HUDEP-2 (cell line): Measurements from ENCODE around the gene ASTN1.
A peak's percentile ranks its signal among the peaks of the same experiment; 100 is the strongest.

Source experiments
- DNase-seq, 76 experiments: peaks; one replicate each; lab custom pipeline; 2025; ENCODE audit not compliant: unreplicated experiment in 76 of 76; lab: John Stamatoyannopoulos, UW

Gene ASTN1

GRCh38 chr1:176996456-176997090, 167.9 kb downstream of the ASTN1 start:
- DNase-seq, result no peak

GRCh38 chr1:176994931-176995596, 169.4 kb downstream of the ASTN1 start:
- no peak for DNase-seq

- no peak for DNase-seq
Measured at GRCh38 chr1:176993587-176993986, 170.9 kb downstream of the ASTN1 start.

- DNase-seq, result no peak
Measured at GRCh38 chr1:176989754-176990153, 174.8 kb downstream of the ASTN1 start.

DNA sequence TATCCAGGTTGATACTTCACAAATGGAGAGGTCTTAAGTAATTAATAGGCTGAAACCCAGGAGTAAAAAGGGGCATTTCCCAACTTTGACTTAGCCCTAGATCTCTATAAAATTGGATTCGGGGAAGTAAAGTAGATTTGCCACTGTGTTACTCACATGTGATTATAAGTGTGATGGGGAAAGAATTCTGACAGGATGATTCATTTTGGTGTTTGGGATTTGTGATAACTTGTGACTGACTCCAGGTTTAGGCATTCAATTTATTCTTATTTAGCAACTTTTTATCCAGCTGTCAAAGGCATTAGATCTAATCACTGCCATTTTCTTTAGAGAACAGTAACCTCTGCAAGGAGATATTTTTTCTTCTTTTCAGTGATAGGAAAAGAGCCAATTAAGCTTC, 175.5 kb downstream of the ASTN1 start:
- DNase-seq, result no peak

DNA sequence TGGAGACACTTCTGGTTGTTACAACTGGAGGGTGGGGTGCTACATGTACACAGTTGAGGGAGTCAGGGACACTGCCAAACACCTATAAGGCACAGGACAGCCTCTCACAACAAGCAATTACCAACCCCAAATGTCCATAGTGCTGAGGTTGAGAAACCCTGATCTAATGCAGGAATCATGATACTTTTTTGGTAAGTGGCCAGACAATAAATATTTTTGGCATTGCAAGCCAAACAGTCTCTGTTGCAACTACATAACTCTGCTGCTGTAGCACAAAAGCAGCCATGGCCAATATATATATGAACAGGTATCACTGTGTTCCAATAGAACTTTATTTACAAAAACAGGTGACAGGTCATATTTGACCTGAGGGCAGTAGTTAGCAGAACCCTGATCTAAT, 177.5 kb downstream of the ASTN1 start:
- no peak for DNase-seq

DNA sequence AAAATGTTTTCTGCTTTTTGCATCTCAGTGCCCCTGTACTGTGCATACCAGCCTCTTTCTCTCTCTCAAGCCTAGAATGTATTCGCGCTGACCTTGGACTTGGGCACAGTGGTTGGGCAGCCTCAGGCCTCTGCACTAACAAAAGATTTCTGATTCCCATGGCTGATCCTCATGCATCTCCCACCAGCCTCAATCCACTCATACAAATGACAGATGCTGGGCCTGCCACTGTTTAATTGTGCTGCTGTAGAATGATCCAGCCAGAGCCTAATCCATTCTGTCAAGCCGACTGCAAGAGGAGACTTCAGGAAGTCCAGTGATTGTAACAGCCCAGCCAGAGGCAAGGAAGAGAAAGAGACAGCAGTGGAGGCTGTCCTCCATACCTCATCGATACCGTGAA, 180.8 kb downstream of the ASTN1 start:
- no peak for DNase-seq

- DNase-seq, result no peak
Measured at GRCh38 chr1:176976771-176977170, 187.7 kb downstream of the ASTN1 start.

GRCh38 chr1:176976225-176976624, 188.3 kb downstream of the ASTN1 start:
- DNase-seq, result no peak

GRCh38 chr1:176964687-176965086, 199.8 kb downstream of the ASTN1 start:
- DNase-seq, result no peak

DNA sequence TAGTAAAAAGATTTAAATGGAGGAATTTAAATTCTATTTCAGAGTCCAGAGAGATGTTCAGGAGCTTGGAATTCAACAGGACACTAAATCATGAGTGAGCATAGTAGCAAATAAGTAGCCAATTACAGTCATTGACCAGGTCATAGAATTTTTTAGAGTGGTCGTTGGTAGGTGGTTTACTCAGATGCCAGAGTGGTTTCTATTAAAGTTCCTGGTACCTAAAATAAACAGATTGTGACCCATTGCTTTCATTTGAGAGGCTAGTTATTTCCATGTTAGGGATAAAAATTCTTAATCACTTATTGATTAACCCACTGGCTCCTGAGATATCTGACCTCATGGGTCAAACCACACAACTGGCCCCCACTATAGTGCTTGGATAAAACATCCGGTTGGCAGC, 201.3 kb downstream of the ASTN1 start:
- DNase-seq, result no peak

GRCh38 chr1:176961678-176962077, 202.8 kb downstream of the ASTN1 start:
- no peak for DNase-seq

DNA sequence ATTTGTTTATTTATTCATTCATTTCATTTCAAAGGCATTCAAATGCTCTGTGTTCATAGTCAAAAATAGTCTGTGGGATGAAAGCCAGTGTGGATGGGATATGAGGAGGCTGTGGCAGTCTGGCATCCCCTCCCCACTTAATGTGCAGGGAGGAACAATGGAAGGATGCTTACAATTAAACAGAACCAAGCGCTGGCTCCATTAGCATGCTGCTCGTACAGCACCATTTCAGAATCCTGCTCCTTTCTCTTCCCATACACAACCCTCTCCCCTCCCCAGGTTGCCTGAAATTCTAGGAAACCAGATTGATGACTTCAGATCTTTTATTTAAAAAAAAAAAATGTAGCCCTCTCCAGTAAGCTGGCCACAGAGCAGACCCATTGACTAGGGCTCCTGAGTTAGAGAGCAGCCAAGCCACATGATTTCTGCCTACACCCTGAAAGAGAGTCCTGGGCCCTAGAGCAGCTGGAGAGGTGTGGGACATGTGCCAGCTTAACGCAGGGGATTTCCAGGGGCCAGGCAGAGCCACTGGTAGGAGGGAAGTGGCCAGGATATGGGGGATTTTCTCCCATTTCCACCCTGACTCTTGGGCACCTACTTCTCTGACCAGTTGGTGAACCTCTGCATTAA, 205.2 kb downstream of the ASTN1 start:
- DNase-seq, result no peak

DNA sequence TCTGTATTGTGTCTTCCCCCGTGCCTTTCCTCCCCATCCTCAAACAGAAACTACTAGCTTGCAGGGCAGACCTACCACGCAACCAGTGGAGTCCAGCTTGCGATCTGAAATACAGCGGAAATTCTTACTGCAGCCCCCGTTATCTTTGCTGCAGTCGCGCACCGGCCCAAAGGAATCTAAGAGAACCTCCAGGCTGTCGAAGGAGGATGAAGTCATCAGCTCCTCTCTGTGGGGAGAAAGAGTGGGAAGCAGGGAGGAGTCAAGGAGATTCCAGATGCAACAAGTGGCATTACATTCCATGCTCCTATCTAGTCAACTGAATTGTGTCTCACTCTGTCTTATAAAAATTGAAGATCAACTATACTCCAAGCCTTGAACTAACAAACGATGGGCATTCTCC, 206.9 kb downstream of the ASTN1 start:
- no peak for DNase-seq

DNA sequence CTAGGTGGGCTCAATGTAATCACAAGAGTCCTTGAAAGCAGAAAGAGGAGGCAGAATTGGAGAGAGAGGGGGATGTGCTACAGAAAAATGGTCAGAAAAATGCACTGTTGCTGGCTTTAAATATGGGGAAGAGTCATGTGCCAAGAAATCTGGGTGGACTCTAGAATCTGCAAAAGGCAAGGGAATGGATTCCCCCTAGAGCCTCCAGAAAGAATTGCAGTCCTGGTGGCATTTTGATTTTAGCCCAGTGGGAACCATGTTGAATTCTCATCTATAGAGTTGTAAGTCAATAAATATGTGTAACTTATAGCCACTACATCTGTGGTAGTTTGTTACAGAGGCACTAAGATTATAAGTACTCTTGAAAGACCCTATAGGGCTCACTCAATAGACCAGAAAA, 210.3 kb downstream of the ASTN1 start:
- peak in 3 of 76 experiments; percentile 0 to 1 (median 0) for DNase-seq

DNA sequence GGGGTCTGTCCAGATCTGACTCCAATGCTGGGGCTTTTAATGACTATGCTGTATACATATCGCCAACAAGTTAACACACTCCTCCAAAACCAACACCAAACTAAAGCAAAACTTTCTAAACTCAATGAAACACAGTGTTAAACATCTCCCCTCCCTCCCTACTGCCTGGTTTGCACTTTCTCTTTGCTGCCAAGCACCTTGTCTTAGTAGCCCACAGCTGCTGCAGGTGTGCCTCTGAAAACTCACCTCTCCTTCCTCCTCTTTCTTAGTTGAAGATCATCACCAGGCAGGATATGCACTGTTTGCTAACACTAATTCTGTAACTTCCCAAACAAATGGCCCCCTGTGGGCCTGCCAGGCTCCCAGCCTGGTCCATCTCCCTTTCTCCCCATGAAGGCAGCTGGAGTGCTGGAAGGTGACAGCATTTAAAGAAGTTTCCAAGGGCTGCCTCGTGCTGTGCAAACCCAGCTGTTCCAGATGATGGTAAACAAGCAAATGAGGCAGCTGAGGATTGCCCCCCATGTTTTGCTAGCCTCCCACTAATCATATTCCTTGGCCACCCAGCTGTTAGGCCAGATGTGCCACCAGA, 213.7 kb downstream of the ASTN1 start:
- no peak for DNase-seq

- peak in 47 of 76 experiments; percentile 1 to 62 (median 26) for DNase-seq
Measured at GRCh38 chr1:176949033-176949662, 215.4 kb downstream of the ASTN1 start.

DNA sequence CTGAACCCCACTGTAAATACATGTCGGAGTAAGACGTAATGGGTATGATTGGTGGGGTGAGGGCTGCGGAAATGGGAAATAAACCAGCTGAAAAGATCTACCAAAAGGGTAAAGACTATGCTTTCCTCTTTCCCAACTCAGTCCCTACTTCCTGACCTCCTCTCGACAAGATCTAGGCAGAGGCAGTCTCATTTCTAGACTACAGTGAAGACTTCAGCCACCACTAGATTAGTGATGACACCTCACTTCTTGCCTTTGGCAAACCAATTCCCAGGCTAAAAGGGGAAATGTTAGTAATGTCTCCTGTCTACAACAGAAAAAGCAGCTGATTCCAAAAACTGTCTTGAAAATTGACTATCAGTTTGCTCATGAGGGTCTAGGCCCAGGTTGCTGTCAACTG, 219.9 kb downstream of the ASTN1 start:
- no peak for DNase-seq

- DNase-seq, result no peak
Measured at GRCh38 chr1:176943783-176944182, 220.7 kb downstream of the ASTN1 start.

DNA sequence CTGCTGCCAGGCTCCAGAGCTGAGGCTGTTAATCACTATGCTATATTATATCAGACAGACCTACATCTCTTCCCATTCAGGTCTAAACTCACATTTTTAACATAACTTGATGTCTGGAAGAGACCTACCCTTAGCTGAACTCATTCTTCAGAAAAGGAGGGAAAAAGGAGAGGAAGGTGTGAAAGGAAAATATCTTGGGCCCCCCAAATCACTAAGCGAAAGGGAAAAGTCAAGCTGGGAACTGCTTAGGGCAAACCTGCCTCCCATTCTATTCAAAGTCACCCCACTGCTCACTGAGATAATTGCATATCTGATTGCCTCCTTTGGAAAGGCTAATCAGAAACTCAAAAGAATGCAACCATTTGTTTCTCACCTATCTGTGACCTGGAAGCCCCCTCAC, 222.2 kb downstream of the ASTN1 start:
- no peak for DNase-seq

DNA sequence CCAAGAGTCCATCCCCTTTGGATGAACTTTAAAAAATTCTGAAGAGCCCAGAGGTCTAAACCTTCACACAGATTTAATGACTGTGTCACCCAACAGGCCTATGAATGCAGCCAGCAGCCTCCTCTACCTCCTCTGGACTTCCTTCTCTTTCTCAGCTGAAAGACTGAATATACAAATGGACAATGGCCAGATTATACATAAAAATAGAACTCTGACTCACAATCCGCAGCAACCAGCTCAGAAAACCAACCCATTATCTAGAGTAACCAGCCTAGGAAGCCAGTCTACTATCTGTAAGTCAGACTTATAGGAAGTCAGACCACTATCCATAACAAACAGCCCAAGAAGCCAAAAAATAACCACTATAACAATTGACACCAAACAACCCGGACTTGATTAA, 224.5 kb downstream of the ASTN1 start:
- no peak for DNase-seq
